CD14-positive monocyte (primary cell): ENCODE results near the gene FBXL2. TPM values are rescaled to one million over a fixed set of nuclear protein-coding genes. Genes with fewer than 3 reads are reported as not detected.

Experiments
- DNase-seq, 3 donors: peaks; one replicate each; pipeline ENCODE4 v3.0.0-alpha.2; 2011 to 2022
- H2AFZ ChIP-seq: 2 replicates; pipeline ENCODE4 v1.6.0; 2012; ENCODE audit warnings: mild to moderate bottlenecking, low read depth, low read length, inconsistent platforms; ENCODE audit not compliant: insufficient read depth, poor library complexity, severe bottlenecking
- H3K27ac ChIP-seq, 2 donors: 1 replicate in 1 of 2; 2 replicates in 1 of 2; pipeline ENCODE4 v1.5.1; 2012 to 2013; ENCODE audit warnings: low read length in 2 of 2, control low read depth in 1 of 2, inconsistent platforms in 1 of 2, low read depth in 1 of 2, mild to moderate bottlenecking in 1 of 2
- H3K27me3 ChIP-seq, 2 donors: one replicate each; pipeline versions ENCODE4 v1.6.0 to v1.6.1; 2011 to 2013; ENCODE audit warnings: low read length in 2 of 2; ENCODE audit not compliant: control insufficient read depth in 2 of 2, insufficient read depth in 2 of 2
- H3K36me3 ChIP-seq, 2 donors: replicated peaks in 1 of 2; 1 replicate in 1 of 2; 2 replicates in 1 of 2; pipeline versions ENCODE4 v1.5.1 to v1.6.1; 2012 to 2013; ENCODE audit warnings: low read length in 2 of 2, control low read depth in 1 of 2, inconsistent platforms in 1 of 2, mild to moderate bottlenecking in 1 of 2; ENCODE audit not compliant: insufficient read depth in 2 of 2, control insufficient read depth in 1 of 2
- H3K4me1 ChIP-seq, 2 donors: 1 replicate in 1 of 2; 2 replicates in 1 of 2; pipeline versions ENCODE4 v1.5.1 to v1.6.1; 2012 to 2013; ENCODE audit warnings: low read length in 2 of 2, control low read depth in 1 of 2, inconsistent platforms in 1 of 2, mild to moderate bottlenecking in 1 of 2, moderate library complexity in 1 of 2; ENCODE audit not compliant: insufficient read depth in 2 of 2, control insufficient read depth in 1 of 2
- H3K4me2 ChIP-seq: replicated peaks from 2 replicates; pipeline ENCODE3; 2012; ENCODE audit warnings: low read length, moderate library complexity, mild to moderate bottlenecking; ENCODE audit not compliant: poor library complexity, severe bottlenecking; ENCODE audit errors: extremely low read depth
- H3K4me3 ChIP-seq, 3 experiments: fragments of 200-600 bp in 1 of 3; sonication (generic) in 1 of 3; replicated peaks in 1 of 3; 1 replicate in 2 of 3; 2 replicates in 1 of 3; pipeline ENCODE4 v1.5.1; 2011 to 2013; ENCODE audit warnings: low read length in 3 of 3, mild to moderate bottlenecking in 3 of 3, control low read depth in 2 of 3, low read depth in 2 of 3, inconsistent platforms in 1 of 3, moderate library complexity in 1 of 3
- H3K79me2 ChIP-seq: 2 replicates; pipeline ENCODE4 v1.6.0; 2012; ENCODE audit warnings: mild to moderate bottlenecking, control low read depth, inconsistent platforms, low read length, moderate library complexity; ENCODE audit not compliant: insufficient read depth
- H3K9ac ChIP-seq: 2 replicates; pipeline ENCODE4 v1.6.0; 2017; ENCODE audit warnings: low read length, mild to moderate bottlenecking; ENCODE audit not compliant: insufficient read depth, poor library complexity, severe bottlenecking
- H3K9me3 ChIP-seq, 2 donors: replicated peaks in 1 of 2; 1 replicate in 1 of 2; 2 replicates in 1 of 2; pipeline versions ENCODE4 v1.5.1 to v1.6.1; 2012 to 2013; ENCODE audit warnings: low read length in 2 of 2, control low read depth in 1 of 2; ENCODE audit not compliant: control insufficient read depth in 1 of 2, insufficient read depth in 1 of 2
- H4K20me1 ChIP-seq: 2 replicates; pipeline ENCODE4 v1.6.0; 2012; ENCODE audit warnings: mild to moderate bottlenecking, low read length, control low read depth, moderate library complexity; ENCODE audit not compliant: insufficient read depth
- H3K27ac Mint-ChIP-seq, 7 donors: one replicate each; pipeline ENCODE4 v1.8.0; 2020; ENCODE audit warnings: mild to moderate bottlenecking in 7 of 7, mixed read lengths in 7 of 7, moderate library complexity in 6 of 7, inconsistent platforms in 2 of 7
- H3K27me3 Mint-ChIP-seq, 3 donors: one replicate each; pipeline ENCODE4 v1.8.0; 2021 to 2022; ENCODE audit warnings: low read depth in 3 of 3, mild to moderate bottlenecking in 3 of 3, mixed read lengths in 3 of 3, moderate library complexity in 3 of 3, inconsistent platforms in 1 of 3
- H3K36me3 Mint-ChIP-seq, 2 donors: one replicate each; pipeline ENCODE4 v1.8.0; 2020; ENCODE audit warnings: mixed read lengths in 2 of 2, inconsistent platforms in 1 of 2, mild to moderate bottlenecking in 1 of 2
- H3K4me1 Mint-ChIP-seq: one replicate; pipeline ENCODE4 v1.8.0; 2020; ENCODE audit warnings: mild to moderate bottlenecking, mixed read lengths
- H3K4me3 Mint-ChIP-seq, 2 donors: one replicate each; pipeline ENCODE4 v1.8.0; 2020; ENCODE audit warnings: mild to moderate bottlenecking in 2 of 2, mixed read lengths in 2 of 2, moderate library complexity in 1 of 2
- H3K9me3 Mint-ChIP-seq, 7 donors: one replicate each; pipeline ENCODE4 v1.8.0; 2020 to 2022; ENCODE audit warnings: mixed read lengths in 7 of 7, mild to moderate bottlenecking in 6 of 7, moderate library complexity in 6 of 7, inconsistent platforms in 2 of 7
- WGBS: methylation state at CpG from one replicate; pipeline ENCODE4 v1.1.5; 2013; ENCODE audit warnings: missing lambda C conversion rate; ENCODE audit not compliant: insufficient coverage; 5-methylcytosine and 5-hydroxymethylcytosine counted together
- intact Hi-C, 2 donors: fragments of 100-400 bp; cut with micrococcal nuclease; formaldehyde crosslinking; loops; one replicate each; pipeline versions ENCODE4 v1.15.0 to v1.15.1; 2023
- polyA minus RNA-seq: library from RNA; depleted of rRNA, polyadenylated mRNA; stranded (reverse); fragments of >200 nt; gene quantifications from 2 replicates; pipeline ENCODE4 v1.2.3, GENCODE V29; 2012
- polyA plus RNA-seq, 3 donors: library from polyadenylated mRNA; depleted of rRNA in 1 of 3; unstranded in 2 of 3; stranded (reverse) in 1 of 3; fragments of 300-500 nt in 2 of 3; fragments of >200 nt in 1 of 3; fragmentation: Illumina TruSeq in 2 of 3; gene quantifications; 1 replicate in 2 of 3; 2 replicates in 1 of 3; pipeline ENCODE4 v1.2.3, GENCODE V29; 2012 to 2021
- total RNA-seq, 12 experiments: library from RNA in 1 of 12; stranded (reverse) in 1 of 12; fragments of 120-200 nt in 1 of 12; gene quantifications; one replicate each; pipeline ENCODE4 v1.2.4 and lab custom pipeline; 2013 to 2026; ENCODE audit warnings: mixed read lengths in 6 of 12, inconsistent platforms in 1 of 12
- TF ChIP-seq, protein P1 (sequence below): fragments of 200-600 bp; IDR thresholded peaks from one replicate; pipeline ENCODE4 v1.8.0; 2022; ENCODE audit warnings: antibody characterized with exemption, mild to moderate bottlenecking

Gene FBXL2, protein sequence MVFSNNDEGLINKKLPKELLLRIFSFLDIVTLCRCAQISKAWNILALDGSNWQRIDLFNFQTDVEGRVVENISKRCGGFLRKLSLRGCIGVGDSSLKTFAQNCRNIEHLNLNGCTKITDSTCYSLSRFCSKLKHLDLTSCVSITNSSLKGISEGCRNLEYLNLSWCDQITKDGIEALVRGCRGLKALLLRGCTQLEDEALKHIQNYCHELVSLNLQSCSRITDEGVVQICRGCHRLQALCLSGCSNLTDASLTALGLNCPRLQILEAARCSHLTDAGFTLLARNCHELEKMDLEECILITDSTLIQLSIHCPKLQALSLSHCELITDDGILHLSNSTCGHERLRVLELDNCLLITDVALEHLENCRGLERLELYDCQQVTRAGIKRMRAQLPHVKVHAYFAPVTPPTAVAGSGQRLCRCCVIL
- total RNA-seq (2013), result 0.10 TPM
- polyA plus RNA-seq (not detected), polyA minus RNA-seq (not detected in 2 replicates), total RNA-seq (lab: John Stamatoyannopoulos, UW) (0 to 3.7 (median 0.15) reads per million in 11 experiments)

DNA sequence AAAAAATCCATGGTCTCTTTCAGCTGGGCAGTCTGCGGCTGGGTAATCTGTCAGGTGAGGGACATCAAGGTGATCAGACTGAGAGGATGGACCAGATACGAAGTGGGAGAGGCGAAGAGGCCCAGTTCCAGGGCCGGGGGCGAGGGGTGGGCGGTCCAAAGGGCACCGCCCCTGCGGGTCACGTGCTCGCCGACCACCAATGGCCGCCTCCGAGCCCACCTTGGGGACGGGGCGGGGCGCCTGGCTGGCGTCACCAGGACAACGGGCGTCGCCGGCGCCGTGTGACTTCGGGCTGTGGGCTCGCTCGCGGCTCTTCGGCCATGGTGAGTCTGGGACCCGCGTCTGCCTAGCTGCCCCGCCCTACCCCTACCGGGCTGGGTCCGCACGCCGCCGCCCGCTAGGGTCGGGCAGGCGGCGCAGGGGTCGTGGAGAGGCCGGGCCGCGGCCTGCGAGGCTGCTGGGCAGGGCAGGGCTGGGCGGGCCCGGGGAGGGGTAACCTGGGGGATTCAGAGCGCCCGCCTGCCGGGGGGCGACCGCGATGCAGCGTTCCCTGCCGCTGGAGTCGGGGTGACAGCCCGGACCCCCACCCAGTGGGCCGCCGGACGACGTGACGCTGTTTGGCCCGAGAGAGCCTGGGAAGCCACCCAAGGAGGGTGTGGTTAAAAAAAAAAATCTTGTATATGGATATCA, at the start of gene FBXL2:
Gene FBXL2 (plus strand): TSS at position 250 of the 690 bp plus-strand sequence. CDS start 71 bp downstream, at position 321.
- Mint-ChIP-seq H3K4me3 (peak within 1 kb of the TSS; percentile 54 to 58), H3K27ac (no peak within 1 kb of the TSS), H3K27me3 (peaks cover 23 to 36% (median 35%) of the 10 kb centered on the region in 3 donors), H3K4me1 (peaks cover 6% of the 10 kb centered on the region), H3K36me3 (peaks cover 0 to 1% of the 10 kb centered on the region in 2 donors), H3K9me3 (peaks cover 2 to 11% (median 3%) of the 10 kb centered on the region in 7 donors)
- H3K36me3 ChIP-seq, result no peaks in the 10 kb centered on the region
- peak within 1 kb of the TSS; percentile 6 to 61 (median 26) for H3K4me3 ChIP-seq
- no peak within 1 kb of the TSS for H3K27ac ChIP-seq
- peaks cover 21 to 24% of the 10 kb centered on the region in 2 donors for H3K27me3 ChIP-seq
- 2% methylated on average over 57 of the region's 63 CpGs for whole genome bisulfite sequencing
- H4K20me1 ChIP-seq, result no peaks in the 10 kb centered on the region
- TF ChIP-seq, protein P1, sequence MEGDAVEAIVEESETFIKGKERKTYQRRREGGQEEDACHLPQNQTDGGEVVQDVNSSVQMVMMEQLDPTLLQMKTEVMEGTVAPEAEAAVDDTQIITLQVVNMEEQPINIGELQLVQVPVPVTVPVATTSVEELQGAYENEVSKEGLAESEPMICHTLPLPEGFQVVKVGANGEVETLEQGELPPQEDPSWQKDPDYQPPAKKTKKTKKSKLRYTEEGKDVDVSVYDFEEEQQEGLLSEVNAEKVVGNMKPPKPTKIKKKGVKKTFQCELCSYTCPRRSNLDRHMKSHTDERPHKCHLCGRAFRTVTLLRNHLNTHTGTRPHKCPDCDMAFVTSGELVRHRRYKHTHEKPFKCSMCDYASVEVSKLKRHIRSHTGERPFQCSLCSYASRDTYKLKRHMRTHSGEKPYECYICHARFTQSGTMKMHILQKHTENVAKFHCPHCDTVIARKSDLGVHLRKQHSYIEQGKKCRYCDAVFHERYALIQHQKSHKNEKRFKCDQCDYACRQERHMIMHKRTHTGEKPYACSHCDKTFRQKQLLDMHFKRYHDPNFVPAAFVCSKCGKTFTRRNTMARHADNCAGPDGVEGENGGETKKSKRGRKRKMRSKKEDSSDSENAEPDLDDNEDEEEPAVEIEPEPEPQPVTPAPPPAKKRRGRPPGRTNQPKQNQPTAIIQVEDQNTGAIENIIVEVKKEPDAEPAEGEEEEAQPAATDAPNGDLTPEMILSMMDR, result no peak
- DNase-seq, result no peak
- H2AFZ ChIP-seq, result peak within 1 kb of the TSS; percentile 67
- no peaks in the 10 kb centered on the region for H3K4me1 ChIP-seq
- intact Hi-C loops, result no loop called here
- peak within 1 kb of the TSS; percentile 71 for H3K4me2 ChIP-seq
- H3K79me2 ChIP-seq, result no peaks in the 10 kb centered on the region
- H3K9ac ChIP-seq, result peak within 1 kb of the TSS; percentile 32
- no peaks in the 10 kb centered on the region for H3K9me3 ChIP-seq

DNA sequence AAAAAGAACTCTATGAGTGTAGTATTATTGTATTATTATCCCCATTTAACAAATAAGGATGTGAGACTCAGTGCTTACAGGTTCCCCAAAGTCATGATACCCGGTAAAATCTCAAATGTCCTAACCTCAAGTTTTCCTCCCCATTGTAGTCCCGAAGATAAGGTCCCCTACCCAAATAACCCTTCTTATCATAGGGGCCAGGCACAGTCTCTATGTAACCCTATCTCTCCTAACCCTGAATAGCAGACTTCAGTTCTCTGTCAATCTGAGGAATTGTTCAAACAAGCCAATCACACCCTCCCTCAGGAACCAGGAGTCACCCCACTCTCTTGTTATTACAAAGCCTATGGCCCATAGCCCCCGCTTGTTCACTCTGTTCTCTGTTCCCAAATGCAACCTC, 48.2 kb upstream of the FBXL2 start:
- Histone ChIP-seq H3K79me2 (no peaks in the 10 kb centered on the region), H2AFZ (no peak overlapping the region), H3K36me3 (no peaks in the 10 kb centered on the region), H3K9ac (no peak overlapping the region), H3K27ac (no peak overlapping the region), H3K4me1 (no peaks in the 10 kb centered on the region), H3K27me3 (peaks cover 2% of the 10 kb centered on the region in 2 donors), H3K9me3 (no peaks in the 10 kb centered on the region), H3K4me3 (no peak overlapping the region), H3K4me2 (no peak overlapping the region), H4K20me1 (no peaks in the 10 kb centered on the region)
- TF ChIP-seq, protein P1, result no peak
- H3K9me3 Mint-ChIP-seq, result peaks cover 0 to 5% (median 2%) of the 10 kb centered on the region in 7 donors
- 75% methylated on average over 3 of the region's 3 CpGs for WGBS
- intact Hi-C loops, result no loop called here
- no peak for DNase-seq
- H3K27me3 Mint-ChIP-seq, result peaks cover 2 to 9% (median 5%) of the 10 kb centered on the region in 3 donors
- H3K27ac Mint-ChIP-seq, result no peak overlapping the region
- no peak overlapping the region for H3K4me3 Mint-ChIP-seq
- H3K4me1 Mint-ChIP-seq, result no peaks in the 10 kb centered on the region
- no peaks in the 10 kb centered on the region for H3K36me3 Mint-ChIP-seq
